HG03025 (cell line): Measurements from ENCODE around the gene FAM217A.

Source experiments
- ATAC-seq: cut with Tn5 transposase; IDR thresholded peaks from one replicate; pipeline ENCODE4 v1.9.1; 2021; ENCODE audit warnings: mild to moderate bottlenecking, moderate library complexity; ENCODE audit not compliant: unreplicated experiment, low FRiP score

FAM217A gene

DNA sequence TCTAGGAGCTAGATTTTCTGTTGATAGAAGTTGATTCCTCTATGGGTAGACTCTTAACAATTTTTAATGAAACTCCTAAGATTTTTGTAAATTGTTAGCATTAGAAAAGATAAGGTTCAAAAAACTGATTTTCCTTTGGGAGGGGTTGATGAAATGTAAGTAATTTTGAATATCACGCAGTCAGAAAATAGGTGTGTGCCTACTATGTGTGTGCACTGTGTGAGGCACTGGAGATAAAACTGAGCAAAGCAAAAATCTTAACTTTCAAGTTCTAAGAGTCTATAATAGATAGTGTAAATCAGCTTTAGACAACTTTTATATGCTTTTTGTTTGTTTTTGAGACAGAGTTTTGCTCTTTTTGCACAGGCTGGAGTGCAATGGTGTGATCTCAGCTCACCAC is 53.3 kb downstream of the FAM217A start:
- no peak for ATAC-seq

DNA sequence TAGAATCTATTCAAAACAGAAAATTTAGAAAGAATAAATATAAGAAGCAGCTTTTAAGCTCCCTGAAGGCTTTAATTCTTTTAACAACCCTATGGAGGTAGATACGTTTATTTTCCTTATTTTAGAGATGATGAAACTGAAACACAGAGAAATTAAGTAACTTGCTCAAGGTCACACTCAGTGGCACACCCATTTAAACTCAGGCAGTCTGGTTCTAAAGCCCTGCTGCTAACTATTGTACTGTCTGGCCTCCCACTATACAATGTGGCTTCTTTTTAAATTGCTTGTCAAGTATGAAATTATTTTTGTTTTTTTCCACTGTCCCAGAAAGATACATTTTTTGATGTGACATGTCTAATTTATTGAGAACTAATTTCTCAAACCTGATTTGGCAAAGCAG is 55.7 kb downstream of the FAM217A start:
- ATAC-seq, result no peak

DNA sequence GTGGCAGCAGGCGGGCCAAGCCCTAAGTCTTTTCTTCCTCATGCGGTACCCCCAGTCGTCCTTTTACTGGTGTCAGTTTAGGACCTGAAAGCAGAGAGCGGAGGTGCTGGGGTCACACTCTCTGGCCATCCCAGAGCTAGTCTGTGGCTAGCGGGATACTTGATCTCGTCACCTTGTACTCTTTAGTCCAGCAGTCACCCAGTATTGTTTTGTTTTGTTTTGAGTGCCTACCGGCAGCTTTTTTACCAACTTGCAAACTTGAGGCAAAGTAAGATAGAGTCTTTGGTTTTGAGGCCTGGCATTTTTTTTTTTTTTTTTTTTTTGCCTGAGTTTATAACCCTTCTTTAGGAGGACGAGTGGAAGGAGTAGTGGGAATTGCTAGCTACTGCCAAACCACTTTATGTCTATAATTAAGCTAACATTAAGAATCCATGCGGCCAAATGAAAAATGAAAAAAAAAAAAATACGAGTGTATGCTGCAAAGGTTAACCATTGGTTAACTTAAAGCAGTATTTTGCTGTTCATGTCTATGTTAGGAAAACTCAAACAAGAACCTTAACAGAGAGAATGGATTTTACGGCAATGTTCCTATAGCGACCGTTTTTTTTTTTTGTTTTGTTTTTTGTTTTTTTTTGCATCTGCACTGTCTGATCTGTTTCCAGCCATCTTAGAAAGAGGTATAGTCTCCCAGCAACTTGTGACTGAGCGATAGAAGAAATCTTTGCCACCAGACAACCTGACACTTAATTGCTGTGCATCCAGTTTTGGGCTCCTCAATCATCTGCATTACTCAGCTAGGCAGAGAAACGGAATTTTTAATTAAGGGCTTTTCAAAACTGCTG is 56.9 kb downstream of the FAM217A start:
- peak; percentile 6 for ATAC-seq

DNA sequence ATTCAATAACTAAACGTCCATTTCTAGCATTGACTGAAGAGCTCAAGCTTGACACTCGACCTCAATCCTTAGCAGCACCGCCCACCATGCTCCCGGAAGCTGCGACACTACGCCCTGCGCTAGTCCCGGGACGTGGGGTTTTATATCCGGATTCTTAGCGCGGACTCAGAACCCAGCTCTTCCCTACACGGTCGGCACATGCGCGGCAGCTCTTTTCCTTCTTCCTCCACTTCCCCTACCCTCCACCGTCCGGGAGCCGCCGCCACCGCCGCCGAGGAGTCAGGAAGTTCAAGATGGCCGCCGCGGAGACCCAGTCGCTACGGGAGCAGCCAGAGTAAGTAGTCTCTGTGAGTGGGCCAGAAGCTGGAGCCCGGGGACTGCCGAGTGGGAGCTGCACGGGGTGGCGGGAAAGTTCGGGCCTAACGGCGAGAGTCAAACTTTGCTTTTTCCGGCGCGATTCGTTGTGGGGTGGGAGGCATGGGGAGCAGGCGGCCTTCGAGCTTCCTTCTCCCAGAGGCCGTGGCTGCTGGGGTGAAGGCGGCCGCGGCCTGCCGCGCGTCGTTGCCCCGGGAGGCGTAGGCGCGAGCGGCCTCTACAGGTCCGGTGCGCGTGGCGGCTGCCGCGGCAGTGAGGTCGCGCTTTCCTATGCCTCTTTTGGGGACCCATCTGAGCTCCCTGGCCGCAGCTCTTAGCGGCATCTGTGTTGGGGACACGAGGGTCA is 57.6 kb downstream of the FAM217A start:
- peak; percentile 58 for ATAC-seq

DNA sequence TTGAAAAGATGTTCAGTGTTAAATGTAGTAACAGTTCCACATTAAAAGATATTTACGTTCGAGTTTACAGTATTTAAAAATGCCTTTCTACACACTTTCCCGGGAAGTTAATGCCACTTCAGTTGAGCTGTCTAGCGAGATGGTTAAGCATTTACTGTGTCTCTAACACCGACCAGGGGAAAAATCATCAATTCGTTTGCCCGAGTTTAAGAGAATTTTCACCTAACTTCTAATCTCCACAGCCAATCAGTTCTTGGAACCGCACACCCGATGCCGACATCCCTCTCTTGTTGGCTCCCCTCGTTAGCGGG is 58.2 kb downstream of the FAM217A start:
- no peak for ATAC-seq

DNA sequence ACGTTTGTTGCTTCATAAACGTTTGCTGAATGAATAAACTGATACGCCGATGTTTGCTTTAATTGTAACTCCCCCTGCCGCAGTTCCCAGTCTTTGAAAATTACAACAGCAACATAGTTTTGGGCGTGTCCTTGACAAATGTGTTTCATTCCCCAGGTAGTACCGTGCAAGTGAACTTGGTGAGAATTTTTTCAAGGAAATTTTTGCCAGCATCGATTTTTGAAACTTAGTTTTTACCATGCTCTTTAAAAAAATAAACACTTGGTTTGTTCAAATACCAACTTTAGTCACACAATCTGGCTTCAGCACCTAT is 60.1 kb downstream of the FAM217A start:
- ATAC-seq, result no peak
